Natural killer cell treated with Interleukin-12 subunit alpha and Interleukin-12 subunit beta and Interleukin-15 and Interleukin-18, amount 100 ng/mL, for 72 hours (primary cell): Measurements from ENCODE around the gene ADA. TPM values are rescaled to one million over a fixed set of nuclear protein-coding genes. Genes with fewer than 3 reads are reported as not detected.

Experiments used
- ATAC-seq, 2 donors: fragments of 150-1000 bp; cut with Tn5 transposase in 1 of 2; sonication (Bioruptor Pico), chemical (Tn5 transposase) in 1 of 2; 2 replicates each; pipeline ENCODE4 v1.10.0; 2021
- DNase-seq: peaks from one replicate; pipeline ENCODE4 v3.0.0; 2022; ENCODE audit warnings: low spot score
- H3K27ac Mint-ChIP-seq, 2 donors: 1 replicate in 1 of 2; 2 replicates in 1 of 2; pipeline ENCODE4 v1.8.0; 2022; ENCODE audit warnings: mixed read lengths in 2 of 2, mild to moderate bottlenecking in 1 of 2, moderate library complexity in 1 of 2
- H3K27me3 Mint-ChIP-seq, 2 donors: 1 replicate in 1 of 2; 2 replicates in 1 of 2; pipeline ENCODE4 v1.8.0; 2022; ENCODE audit warnings: mixed read lengths in 2 of 2
- H3K36me3 Mint-ChIP-seq: one replicate; pipeline ENCODE4 v1.8.0; 2022; ENCODE audit warnings: mixed read lengths
- H3K4me1 Mint-ChIP-seq, 2 donors: 1 replicate in 1 of 2; 2 replicates in 1 of 2; pipeline ENCODE4 v1.8.0; 2022; ENCODE audit warnings: low read depth in 2 of 2, mixed read lengths in 2 of 2, mild to moderate bottlenecking in 1 of 2
- H3K4me3 Mint-ChIP-seq: one replicate; pipeline ENCODE4 v1.8.0; 2022; ENCODE audit warnings: mixed read lengths
- H3K9me3 Mint-ChIP-seq: 2 replicates; pipeline ENCODE4 v1.8.0; 2022; ENCODE audit warnings: mixed read lengths
- total RNA-seq, 2 donors: library from RNA; stranded (reverse); gene quantifications; one replicate each; pipeline ENCODE4 v1.2.3, GENCODE V29; 2022

The ADA gene
- total RNA-seq, 2 donors from 2014 or later = 31.9 to 42.7 TPM

GRCh38 chr20:44633187-44633810, 18.2 kb downstream of the ADA start:
- no peaks in the 10 kb centered on the region for H3K9me3 Mint-ChIP-seq
- no peak for ATAC-seq
- no peaks in the 10 kb centered on the region for H3K27me3 Mint-ChIP-seq
- H3K4me3 Mint-ChIP-seq = no peak overlapping the region
- H3K27ac Mint-ChIP-seq = peak overlapping the region in 1 of 2 donors; percentile 60
- no peaks in the 10 kb centered on the region for H3K36me3 Mint-ChIP-seq
- no peak for DNase-seq
- peaks cover 7 to 19% of the 10 kb centered on the region in 2 donors for H3K4me1 Mint-ChIP-seq

GRCh38 chr20:44632103-44632752, 19.3 kb downstream of the ADA start:
- no peak overlapping the region for H3K4me3 Mint-ChIP-seq
- ATAC-seq = no peak
- H3K4me1 Mint-ChIP-seq = peaks cover 7 to 22% of the 10 kb centered on the region in 2 donors
- DNase-seq = no peak
- H3K9me3 Mint-ChIP-seq = no peaks in the 10 kb centered on the region
- H3K36me3 Mint-ChIP-seq = no peaks in the 10 kb centered on the region
- peak overlapping the region in 1 of 2 donors; percentile 57 for H3K27ac Mint-ChIP-seq
- H3K27me3 Mint-ChIP-seq = no peaks in the 10 kb centered on the region

- H3K36me3 Mint-ChIP-seq = no peaks in the 10 kb centered on the region
- H3K27ac Mint-ChIP-seq = no peak overlapping the region
Measured at GRCh38 chr20:44630297-44630696, 21.2 kb downstream of the ADA start.

GRCh38 chr20:44629542-44629941, 22.0 kb downstream of the ADA start:
- no peaks in the 10 kb centered on the region for H3K9me3 Mint-ChIP-seq
- peak; percentile 16 for DNase-seq
- no peak overlapping the region for H3K27ac Mint-ChIP-seq
- ATAC-seq = no peak
- H3K4me3 Mint-ChIP-seq = no peak overlapping the region
- H3K27me3 Mint-ChIP-seq = no peaks in the 10 kb centered on the region
- H3K4me1 Mint-ChIP-seq = peaks cover 7 to 11% of the 10 kb centered on the region in 2 donors
- H3K36me3 Mint-ChIP-seq = no peaks in the 10 kb centered on the region

More at GRCh38 chr20:44630297-44630696, 21.2 kb downstream of the ADA start:
- ATAC-seq (no peak), DNase-seq (no peak)
- no peak overlapping the region for H3K4me3 Mint-ChIP-seq
- H3K4me1 Mint-ChIP-seq = peaks cover 7 to 11% of the 10 kb centered on the region in 2 donors
- no peaks in the 10 kb centered on the region for H3K27me3 Mint-ChIP-seq
- H3K9me3 Mint-ChIP-seq = no peaks in the 10 kb centered on the region

GRCh38 chr20:44629017-44629385, 22.5 kb downstream of the ADA start:
- no peaks in the 10 kb centered on the region for H3K9me3 Mint-ChIP-seq
- peaks cover 7 to 11% of the 10 kb centered on the region in 2 donors for H3K4me1 Mint-ChIP-seq
- H3K4me3 Mint-ChIP-seq = no peak overlapping the region
- peak; percentile 45 for DNase-seq
- ATAC-seq = no peak
- no peak overlapping the region for H3K27ac Mint-ChIP-seq
- H3K36me3 Mint-ChIP-seq = no peaks in the 10 kb centered on the region
- H3K27me3 Mint-ChIP-seq = no peaks in the 10 kb centered on the region

- H3K4me3 Mint-ChIP-seq = no peak overlapping the region
- H3K27ac Mint-ChIP-seq = peak overlapping the region; percentile 37 to 81
- no peaks in the 10 kb centered on the region for H3K27me3 Mint-ChIP-seq
- H3K36me3 Mint-ChIP-seq = no peaks in the 10 kb centered on the region
- DNase-seq (peak; percentile 37), ATAC-seq (no peak)
- peaks cover 7 to 8% of the 10 kb centered on the region in 2 donors for H3K4me1 Mint-ChIP-seq
- no peaks in the 10 kb centered on the region for H3K9me3 Mint-ChIP-seq
Measured at GRCh38 chr20:44627364-44628010, 24.0 kb downstream of the ADA start.

- Mint-ChIP-seq H3K4me3 (no peak overlapping the region), H3K4me1 (peaks cover 0 to 2% of the 10 kb centered on the region in 2 donors), H3K27me3 (no peaks in the 10 kb centered on the region), H3K9me3 (no peaks in the 10 kb centered on the region), H3K27ac (peak overlapping the region in 1 of 2 donors; percentile 37), H3K36me3 (no peaks in the 10 kb centered on the region)
- no peak for ATAC-seq
- DNase-seq = peak; percentile 51
Measured at GRCh38 chr20:44626278-44626677, 25.2 kb downstream of the ADA start.

- peak overlapping the region; percentile 49 to 71 for H3K27ac Mint-ChIP-seq
- peaks cover 0 to 2% of the 10 kb centered on the region in 2 donors for H3K4me1 Mint-ChIP-seq
- no peak overlapping the region for H3K4me3 Mint-ChIP-seq
- H3K27me3 Mint-ChIP-seq = no peaks in the 10 kb centered on the region
- no peaks in the 10 kb centered on the region for H3K36me3 Mint-ChIP-seq
- ATAC-seq (no peak), DNase-seq (peak; percentile 31)
- no peaks in the 10 kb centered on the region for H3K9me3 Mint-ChIP-seq
Measured at GRCh38 chr20:44625361-44625760, 26.1 kb downstream of the ADA start.

GRCh38 chr20:44624743-44625271, 26.7 kb downstream of the ADA start:
- no peaks in the 10 kb centered on the region for H3K9me3 Mint-ChIP-seq
- no peaks in the 10 kb centered on the region for H3K27me3 Mint-ChIP-seq
- no peak overlapping the region for H3K4me3 Mint-ChIP-seq
- ATAC-seq = peak in 1 of 2 donors; percentile 80
- peaks cover 0 to 2% of the 10 kb centered on the region in 2 donors for H3K4me1 Mint-ChIP-seq
- peak; percentile 29 for DNase-seq
- H3K36me3 Mint-ChIP-seq = no peaks in the 10 kb centered on the region
- H3K27ac Mint-ChIP-seq = peak overlapping the region; percentile 49 to 71

GRCh38 chr20:44624152-44624551, 27.3 kb downstream of the ADA start:
- Mint-ChIP-seq H3K9me3 (no peaks in the 10 kb centered on the region), H3K27ac (peak overlapping the region; percentile 49 to 71), H3K27me3 (no peaks in the 10 kb centered on the region), H3K4me1 (peaks cover 0 to 2% of the 10 kb centered on the region in 2 donors), H3K4me3 (no peak overlapping the region), H3K36me3 (no peaks in the 10 kb centered on the region)
- ATAC-seq (no peak), DNase-seq (peak; percentile 23)

- ATAC-seq = no peak
- no peak overlapping the region for H3K27ac Mint-ChIP-seq
- no peak overlapping the region for H3K4me3 Mint-ChIP-seq
- H3K9me3 Mint-ChIP-seq = no peaks in the 10 kb centered on the region
- peak; percentile 56 for DNase-seq
- H3K4me1 Mint-ChIP-seq = peaks cover 0 to 2% of the 10 kb centered on the region in 2 donors
- no peaks in the 10 kb centered on the region for H3K36me3 Mint-ChIP-seq
- H3K27me3 Mint-ChIP-seq = no peaks in the 10 kb centered on the region
Measured at GRCh38 chr20:44622501-44623270, 28.8 kb downstream of the ADA start.

GRCh38 chr20:44621939-44622338, 29.6 kb downstream of the ADA start:
- Mint-ChIP-seq H3K4me1 (no peaks in the 10 kb centered on the region), H3K4me3 (no peak overlapping the region), H3K27me3 (no peaks in the 10 kb centered on the region), H3K9me3 (no peaks in the 10 kb centered on the region), H3K27ac (no peak overlapping the region), H3K36me3 (no peaks in the 10 kb centered on the region)
- DNase-seq = peak; percentile 47
- ATAC-seq = no peak

- Mint-ChIP-seq H3K36me3 (no peaks in the 10 kb centered on the region), H3K4me3 (no peak overlapping the region), H3K4me1 (peaks cover 1 to 2% of the 10 kb centered on the region in 2 donors), H3K27ac (no peak overlapping the region), H3K27me3 (no peaks in the 10 kb centered on the region), H3K9me3 (no peaks in the 10 kb centered on the region)
- DNase-seq (no peak), ATAC-seq (no peak)
Measured at GRCh38 chr20:44621325-44621724, 30.2 kb downstream of the ADA start.
